Glutamatergic neuron (in vitro differentiated cells): ENCODE results near the gene FANCG. TPM values are rescaled to one million over a fixed set of nuclear protein-coding genes. Genes with fewer than 3 reads are reported as not detected.

ENCODE experiments used
- DNase-seq: peaks from one replicate; pipeline ENCODE4 v3.0.0; 2022
- H3K27ac Mint-ChIP-seq: one replicate; pipeline ENCODE4 v1.8.0; 2020; ENCODE audit warnings: mild to moderate bottlenecking, mixed read lengths, inconsistent platforms; ENCODE audit not compliant: unreplicated experiment
- H3K27me3 Mint-ChIP-seq: one replicate; pipeline ENCODE4 v1.8.0; 2020; ENCODE audit warnings: mild to moderate bottlenecking, moderate library complexity, mixed read lengths, inconsistent platforms; ENCODE audit not compliant: unreplicated experiment
- H3K36me3 Mint-ChIP-seq: one replicate; pipeline ENCODE4 v1.8.0; 2020; ENCODE audit warnings: mild to moderate bottlenecking, mixed read lengths, inconsistent platforms; ENCODE audit not compliant: unreplicated experiment
- H3K4me1 Mint-ChIP-seq: one replicate; pipeline ENCODE4 v1.8.0; 2020; ENCODE audit warnings: mild to moderate bottlenecking, low read depth, mixed read lengths, inconsistent platforms; ENCODE audit not compliant: unreplicated experiment
- H3K4me3 Mint-ChIP-seq: one replicate; pipeline ENCODE4 v1.8.0; 2020; ENCODE audit warnings: mild to moderate bottlenecking, mixed read lengths, inconsistent platforms; ENCODE audit not compliant: unreplicated experiment
- H3K9me3 Mint-ChIP-seq: one replicate; pipeline ENCODE4 v1.8.0; 2020; ENCODE audit warnings: mild to moderate bottlenecking, moderate library complexity, mixed read lengths, inconsistent platforms; ENCODE audit not compliant: unreplicated experiment
- CTCF ChIP-seq: fragments of 200-600 bp; sonication (generic); IDR thresholded peaks from one replicate; pipeline ENCODE4 v1.5.0; 2021; ENCODE audit not compliant: partially characterized antibody, unreplicated experiment
- total RNA-seq: library from RNA; stranded (reverse); fragmentation: NEBNext Ultra II Directional; extraction: Animal tissue kit (Norgen Biotek cat#: 25700); gene quantifications from one replicate; pipeline ENCODE4 v1.2.1, GENCODE V29; 2021; ENCODE audit not compliant: unreplicated experiment

FANCG gene
- total RNA-seq, 1 donor from 2014 or later, result 49.0 TPM

- no peak overlapping the region for H3K27ac Mint-ChIP-seq
Observed at GRCh38 chr9:35054871-35055644, 24.7 kb downstream of the FANCG start.

GRCh38 chr9:35054185-35054835, 25.4 kb downstream of the FANCG start:
- Mint-ChIP-seq H3K27me3 (no peaks in the 10 kb centered on the region), H3K4me3 (no peak overlapping the region), H3K4me1 (no peaks in the 10 kb centered on the region), H3K27ac (no peak overlapping the region), H3K9me3 (peaks cover 2% of the 10 kb centered on the region), H3K36me3 (peaks cover 10% of the 10 kb centered on the region)
- DNase-seq, result no peak
- no peak for TF ChIP-seq CTCF

More at GRCh38 chr9:35054871-35055644, 24.7 kb downstream of the FANCG start:
- no peak for TF ChIP-seq CTCF
- Mint-ChIP-seq H3K4me1 (no peaks in the 10 kb centered on the region), H3K27me3 (no peaks in the 10 kb centered on the region), H3K4me3 (no peak overlapping the region), H3K36me3 (peaks cover 10% of the 10 kb centered on the region), H3K9me3 (peaks cover 2% of the 10 kb centered on the region)
- no peak for DNase-seq

GRCh38 chr9:35051069-35051967, 28.4 kb downstream of the FANCG start:
- H3K27me3 Mint-ChIP-seq, result no peaks in the 10 kb centered on the region

GRCh38 chr9:35048511-35048910, 31.2 kb downstream of the FANCG start:
- Mint-ChIP-seq H3K27me3 (no peaks in the 10 kb centered on the region), H3K36me3 (peaks cover 6% of the 10 kb centered on the region), H3K4me3 (no peak overlapping the region), H3K27ac (no peak overlapping the region), H3K9me3 (peaks cover 2% of the 10 kb centered on the region), H3K4me1 (no peaks in the 10 kb centered on the region)
- DNase-seq, result no peak
- TF ChIP-seq CTCF, result no peak

More at GRCh38 chr9:35051069-35051967, 28.4 kb downstream of the FANCG start:
- peak; percentile 87 for TF ChIP-seq CTCF
- no peaks in the 10 kb centered on the region for H3K4me1 Mint-ChIP-seq
- H3K9me3 Mint-ChIP-seq, result peaks cover 2% of the 10 kb centered on the region
- peak overlapping the region; percentile 11 for H3K27ac Mint-ChIP-seq
- no peak overlapping the region for H3K4me3 Mint-ChIP-seq
- peaks cover 6% of the 10 kb centered on the region for H3K36me3 Mint-ChIP-seq
- DNase-seq, result peak; percentile 78
